ENCODE results near the gene RYR1.

Gene RYR1

GRCh38 chr19:38433268-38433733 lies at the start of gene RYR1:
TSS of gene RYR1 (plus strand) at chr19:38433691. CDS start at chr19:38433830, 139 bp downstream.
- DNase-seq (ENCODE audit: low read depth), result no peak
- no peak for TF ChIP-seq CTCF (conservative IDR thresholded peaks at IDR 0.05; ENCODE audit: low read depth, low read length)

GRCh38 chr19:38383743-38384142 lies 49.7 kb upstream of the RYR1 start:
- no peak for TF ChIP-seq CTCF (conservative IDR thresholded peaks at IDR 0.05; ENCODE audit: low read depth, low read length)
- no peak overlapping the region for H3K4me3 ChIP-seq (ENCODE audit: low read length)
- DNase-seq (ENCODE audit: low read depth), result no peak

More at GRCh38 chr19:38433268-38433733, at the start of gene RYR1:
- no peak within 1 kb of the TSS for H3K4me3 ChIP-seq (ENCODE audit: low read length)

GRCh38 chr19:38384209-38385027 lies 49.1 kb upstream of the RYR1 start:
- TF ChIP-seq CTCF (conservative IDR thresholded peaks at IDR 0.05; ENCODE audit: low read depth, low read length), result peak; percentile 51
- DNase-seq (ENCODE audit: low read depth), result no peak
- no peak overlapping the region for H3K4me3 ChIP-seq (ENCODE audit: low read length)

- H3K4me3 ChIP-seq (ENCODE audit: low read length), result no peak overlapping the region
- no peak for DNase-seq (ENCODE audit: low read depth)
- no peak for TF ChIP-seq CTCF (conservative IDR thresholded peaks at IDR 0.05; ENCODE audit: low read depth, low read length)
Measured at GRCh38 chr19:38385057-38385803, 48.3 kb upstream of the RYR1 start.

GRCh38 chr19:38385804-38386257 lies 47.7 kb upstream of the RYR1 start:
- no peak overlapping the region for H3K4me3 ChIP-seq (ENCODE audit: low read length)
- DNase-seq (ENCODE audit: low read depth), result no peak
- TF ChIP-seq CTCF (conservative IDR thresholded peaks at IDR 0.05; ENCODE audit: low read depth, low read length), result no peak

GRCh38 chr19:38386300-38386970 lies 47.1 kb upstream of the RYR1 start:
- no peak overlapping the region for H3K4me3 ChIP-seq (ENCODE audit: low read length)
- TF ChIP-seq CTCF (conservative IDR thresholded peaks at IDR 0.05; ENCODE audit: low read depth, low read length), result no peak
- no peak for DNase-seq (ENCODE audit: low read depth)
